ENCODE results near the gene IRF3. TPM values are rescaled to one million over a fixed set of nuclear protein-coding genes. Genes with fewer than 3 reads are reported as not detected.

The IRF3 gene
- total and polyA plus RNA-seq, 10 donors, result 87.9 to 294 (median 128) TPM

GRCh38 chr19:49651820-49652550 lies 13.7 kb downstream of the IRF3 start:
- no peak for DNase-seq
- no peaks in the 10 kb centered on the region for H3K9me3 ChIP-seq
- TF ChIP-seq POLR2A (IDR thresholded peaks at IDR 0.05), result no peak
- no peak for TF ChIP-seq POLR2AphosphoS5 (IDR thresholded peaks at IDR 0.05)
- no peak for TF ChIP-seq CTCF (IDR thresholded peaks at IDR 0.05 in 8 of 11, conservative IDR thresholded peaks at IDR 0.05 in 3 of 11)
- H3K4me1 ChIP-seq, result peaks cover 0 to 50% (median 8%) of the 10 kb centered on the region in 6 donors
- peak overlapping the region in 1 of 8 donors; percentile 74 for H3K27ac ChIP-seq
- H3K36me3 ChIP-seq, result peaks cover 0 to 100% (median 82%) of the 10 kb centered on the region in 6 donors
- 96 to 99% (median 96%) methylated on average over 56 to 110 of the region's 110 CpGs for WGBS, 5 donors
- intact Hi-C loops (cut with DNase I; ENCODE audit: low total_unique reads), result no loop called here
- H3K4me3 ChIP-seq, result no peak overlapping the region
- H3K27me3 ChIP-seq (replicated peaks in 1 of 7), result no peaks in the 10 kb centered on the region

- 87 to 96% (median 94%) methylated on average over 44 to 72 of the region's 72 CpGs for WGBS, 5 donors
- no peaks in the 10 kb centered on the region for H3K27me3 ChIP-seq (replicated peaks in 1 of 7)
- H3K4me1 ChIP-seq, result peaks cover 0 to 48% (median 6%) of the 10 kb centered on the region in 6 donors
- peaks cover 0 to 100% (median 82%) of the 10 kb centered on the region in 6 donors for H3K36me3 ChIP-seq
- intact Hi-C loops (cut with DNase I; ENCODE audit: low total_unique reads), result no loop called here
- no peaks in the 10 kb centered on the region for H3K9me3 ChIP-seq
- DNase-seq, result no peak
- peak in 2 of 3 donors; percentile 4 to 53 for TF ChIP-seq POLR2AphosphoS5 (IDR thresholded peaks at IDR 0.05)
- TF ChIP-seq POLR2A (IDR thresholded peaks at IDR 0.05), result no peak
- no peak for TF ChIP-seq CTCF (IDR thresholded peaks at IDR 0.05 in 8 of 11, conservative IDR thresholded peaks at IDR 0.05 in 3 of 11)
- H3K27ac ChIP-seq, result peak overlapping the region in 4 of 8 donors; percentile 57 to 79 (median 71)
- no peak overlapping the region for H3K4me3 ChIP-seq
Observed at GRCh38 chr19:49651029-49651819, 14.4 kb downstream of the IRF3 start.

GRCh38 chr19:49646586-49646985 lies 19.1 kb downstream of the IRF3 start:
- intact Hi-C loops (cut with DNase I; ENCODE audit: low total_unique reads), result no loop called here
- H3K4me1 ChIP-seq, result peaks cover 11 to 65% (median 38%) of the 10 kb centered on the region in 6 donors

More at GRCh38 chr19:49646586-49646985, 19.1 kb downstream of the IRF3 start:
- peaks cover 0 to 72% (median 49%) of the 10 kb centered on the region in 6 donors for H3K36me3 ChIP-seq
- H3K9me3 ChIP-seq, result no peaks in the 10 kb centered on the region
- H3K4me3 ChIP-seq, result no peak overlapping the region
- no peak overlapping the region for H3K27ac ChIP-seq
- 93 to 96% (median 95%) methylated on average over 17 of the region's 17 CpGs for WGBS, 5 donors
- DNase-seq, result no peak
- no peaks in the 10 kb centered on the region for H3K27me3 ChIP-seq (replicated peaks in 1 of 7)
- peak in 1 of 3 donors; percentile 40 for TF ChIP-seq POLR2AphosphoS5 (IDR thresholded peaks at IDR 0.05)
- TF ChIP-seq CTCF (IDR thresholded peaks at IDR 0.05 in 8 of 11, conservative IDR thresholded peaks at IDR 0.05 in 3 of 11), result no peak
